ENCODE data around the gene MADCAM1.

MADCAM1 gene

DNA sequence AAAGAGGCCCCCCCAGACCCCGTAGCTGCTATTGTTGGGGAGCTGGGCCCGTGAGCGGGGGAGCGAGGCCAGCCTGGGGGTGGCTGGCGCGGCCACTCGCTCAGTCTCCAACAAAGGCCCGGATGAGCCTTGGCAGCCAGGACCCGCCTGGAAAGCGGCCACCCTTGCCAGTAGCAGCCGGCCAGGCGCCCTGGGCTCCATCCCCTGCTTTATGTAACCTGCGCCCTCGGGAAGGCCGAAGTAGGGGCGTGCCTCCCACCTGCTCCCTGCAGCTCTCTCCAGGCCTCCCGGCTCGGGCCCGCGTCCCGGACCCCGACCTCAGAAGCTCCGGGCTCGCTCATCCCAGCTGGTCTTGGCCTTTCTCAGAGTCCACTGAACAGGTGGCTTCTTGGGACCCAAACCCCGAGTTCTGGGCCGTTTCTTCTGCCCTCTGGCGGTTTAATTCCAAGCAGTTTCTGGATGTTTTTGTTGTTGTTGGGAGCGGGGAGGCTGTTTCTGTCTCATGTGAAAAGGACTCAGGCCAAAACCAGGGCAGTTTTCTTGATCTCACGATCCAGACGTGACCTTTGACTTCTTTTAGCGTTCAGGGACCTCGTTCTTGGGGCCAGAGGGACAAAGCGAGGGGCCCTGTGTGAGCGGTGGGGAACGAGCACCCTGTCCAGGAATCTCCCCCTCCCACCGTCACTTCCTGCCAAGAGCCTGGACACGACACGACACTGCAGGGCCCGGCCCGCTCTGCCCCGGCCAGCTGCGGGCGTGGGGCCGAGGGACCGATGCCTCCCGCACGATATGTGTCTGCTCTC lies 36.5 kb downstream of the MADCAM1 start:
- DNase-seq (ENCODE audit: low spot score) = peak; percentile 86

DNA sequence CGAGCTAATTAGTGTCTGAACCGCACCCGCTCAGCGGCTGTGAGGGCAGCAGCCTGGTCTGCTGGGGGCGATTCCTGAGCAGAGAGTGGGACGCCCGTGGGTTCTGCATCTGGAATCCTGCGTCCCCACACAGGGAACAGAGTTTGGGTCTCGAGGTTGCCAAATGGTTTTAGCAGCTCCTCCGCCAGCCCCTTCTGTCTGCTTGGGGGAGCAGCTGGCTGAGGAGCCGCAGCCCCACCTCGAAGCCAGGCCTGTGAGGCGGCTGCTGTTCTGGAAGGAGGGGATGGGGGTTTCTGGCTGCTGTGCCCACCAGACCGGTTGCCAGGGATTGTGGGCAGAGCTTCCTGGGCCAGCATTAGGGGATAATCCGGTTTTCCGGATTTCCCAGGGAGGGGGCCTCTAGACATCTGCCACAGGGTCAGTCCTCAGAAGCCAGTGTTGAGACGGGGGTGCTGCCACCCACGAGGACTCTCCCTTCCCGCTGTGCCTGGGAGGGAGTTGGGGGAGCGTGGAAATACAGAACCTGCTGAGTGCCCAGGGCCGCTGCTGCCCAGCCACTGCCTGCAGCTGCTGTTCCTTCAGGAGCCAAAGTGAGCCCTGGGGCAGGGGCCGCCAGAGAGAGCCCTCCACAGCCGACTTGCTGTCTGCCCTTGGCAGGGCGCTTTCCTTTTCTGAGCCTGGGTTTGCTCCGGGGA lies 37.2 kb downstream of the MADCAM1 start:
- no peak for DNase-seq (ENCODE audit: low spot score)

DNA sequence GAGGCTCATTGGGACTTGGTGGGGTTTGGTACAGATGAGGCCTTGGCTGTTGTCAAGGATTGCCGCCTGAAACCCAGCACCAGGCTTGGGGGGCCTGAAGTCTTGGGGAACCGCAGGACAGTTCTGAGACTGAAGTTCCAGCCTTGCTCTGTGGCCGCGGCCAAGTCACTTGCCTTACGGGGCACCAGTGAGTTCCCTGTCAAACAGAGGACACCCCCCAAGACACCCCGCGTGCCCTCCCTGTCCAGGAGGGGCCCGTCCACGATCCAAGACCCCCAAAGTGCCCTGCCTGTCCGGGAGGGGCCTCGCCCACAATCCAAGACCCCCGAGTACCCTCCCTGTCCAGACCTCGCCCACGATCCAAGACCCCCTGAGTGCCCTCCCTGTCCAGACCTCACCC lies 37.8 kb downstream of the MADCAM1 start:
- DNase-seq (ENCODE audit: low spot score) = no peak

DNA sequence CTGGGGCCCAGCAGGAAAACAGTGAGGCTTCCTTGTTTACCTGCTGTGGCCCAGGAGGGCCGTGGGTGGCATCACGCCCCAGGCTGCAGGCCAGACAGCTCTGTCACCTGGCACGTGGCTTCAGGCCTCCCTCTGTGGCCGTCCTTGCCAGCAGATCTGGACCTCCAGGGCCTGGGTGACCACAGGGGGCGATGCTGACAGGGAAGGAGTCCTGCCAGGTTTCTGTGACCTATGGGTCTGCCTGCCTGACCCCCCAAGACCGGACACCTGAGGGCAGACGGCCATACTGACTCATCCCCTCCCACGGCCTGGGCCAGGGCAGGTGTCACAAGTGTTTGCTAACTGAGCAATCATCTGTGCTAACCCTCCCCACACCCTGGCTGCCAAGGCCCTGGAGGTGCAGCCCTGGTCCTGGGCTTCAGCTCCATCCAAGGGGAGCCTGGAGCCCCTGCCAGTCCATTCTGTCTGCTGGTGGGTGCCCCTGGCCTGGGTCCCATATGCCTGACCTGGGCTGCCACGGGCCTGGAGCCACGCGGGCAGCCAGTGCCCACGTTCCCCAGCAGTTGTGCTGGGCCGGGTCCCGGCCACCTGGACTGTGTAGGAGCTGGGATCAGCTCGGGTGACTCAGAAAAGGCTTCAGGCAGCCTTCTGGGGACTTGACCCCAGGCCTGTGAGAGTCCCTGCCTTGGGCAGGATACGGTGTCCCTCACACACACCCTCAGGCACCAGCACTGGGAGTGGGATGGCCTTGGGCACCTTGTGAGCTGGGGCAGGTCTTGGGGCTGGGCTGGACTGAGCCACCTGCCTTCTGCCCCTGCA lies 38.9 kb downstream of the MADCAM1 start:
- DNase-seq (ENCODE audit: low spot score) = peak; percentile 46

DNA sequence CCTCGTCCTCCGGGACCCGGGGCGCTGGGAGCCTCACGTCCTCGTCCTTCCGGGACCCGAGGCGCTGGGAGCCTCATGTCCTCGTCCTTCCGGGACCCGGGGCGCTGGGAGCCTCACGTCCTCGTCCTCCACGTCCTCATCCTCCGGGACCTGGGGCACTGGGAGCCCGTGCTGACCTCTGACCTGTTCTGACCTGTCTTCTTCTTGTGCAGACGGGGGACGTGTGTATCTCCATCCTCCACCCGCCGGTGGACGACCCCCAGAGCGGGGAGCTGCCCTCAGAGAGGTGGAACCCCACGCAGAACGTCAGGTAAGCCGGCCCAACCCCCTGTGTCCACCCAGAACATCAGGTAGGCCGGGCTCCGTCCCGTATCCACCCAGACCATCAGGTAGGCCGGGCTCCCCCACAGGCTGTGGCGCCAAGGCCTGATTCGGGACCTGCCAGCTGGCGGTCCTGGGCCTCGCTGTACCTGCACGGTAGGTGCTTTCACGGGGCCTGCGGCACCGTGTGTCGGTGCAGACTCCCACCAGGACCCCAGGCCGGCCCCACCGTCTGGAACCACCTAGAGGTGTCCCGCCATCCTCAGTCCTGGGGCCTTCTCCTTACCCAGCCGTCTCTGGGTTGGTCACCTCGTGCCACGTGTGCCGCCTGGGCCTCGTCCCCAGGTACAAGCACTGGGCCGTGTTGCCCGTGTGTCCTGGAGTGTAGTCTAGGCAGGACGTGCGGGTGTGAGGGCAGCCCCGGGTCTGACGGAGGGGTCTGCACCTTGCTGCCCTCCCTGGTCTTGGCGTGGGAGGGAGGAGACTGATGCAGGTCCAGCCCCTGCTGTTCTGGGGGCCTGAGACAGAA lies 40.0 kb downstream of the MADCAM1 start:
- no peak for DNase-seq (ENCODE audit: low spot score)

DNA sequence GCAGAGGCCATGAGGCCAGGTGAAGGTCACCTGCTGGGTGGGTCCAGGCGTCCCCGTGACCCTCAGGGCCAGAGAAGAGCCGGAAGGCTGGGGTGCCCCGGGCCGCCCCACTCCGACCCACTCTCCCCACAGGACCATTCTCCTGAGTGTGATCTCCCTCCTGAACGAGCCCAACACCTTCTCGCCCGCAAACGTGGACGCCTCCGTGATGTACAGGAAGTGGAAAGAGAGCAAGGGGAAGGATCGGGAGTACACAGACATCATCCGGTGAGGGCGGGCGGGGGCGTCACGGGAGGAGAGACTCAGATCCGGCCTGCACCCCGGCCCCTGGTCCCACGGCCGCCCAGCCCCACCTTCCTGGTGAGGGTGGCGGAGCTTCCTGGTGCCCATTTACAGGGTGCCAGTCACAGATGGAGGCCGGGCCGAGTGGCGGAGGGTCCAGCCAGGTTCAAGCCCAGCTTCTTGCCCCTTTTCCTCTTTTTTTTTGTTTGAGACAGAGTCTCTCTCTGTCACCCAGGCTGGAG lies 40.7 kb downstream of the MADCAM1 start:
- DNase-seq (ENCODE audit: low spot score) = no peak

DNA sequence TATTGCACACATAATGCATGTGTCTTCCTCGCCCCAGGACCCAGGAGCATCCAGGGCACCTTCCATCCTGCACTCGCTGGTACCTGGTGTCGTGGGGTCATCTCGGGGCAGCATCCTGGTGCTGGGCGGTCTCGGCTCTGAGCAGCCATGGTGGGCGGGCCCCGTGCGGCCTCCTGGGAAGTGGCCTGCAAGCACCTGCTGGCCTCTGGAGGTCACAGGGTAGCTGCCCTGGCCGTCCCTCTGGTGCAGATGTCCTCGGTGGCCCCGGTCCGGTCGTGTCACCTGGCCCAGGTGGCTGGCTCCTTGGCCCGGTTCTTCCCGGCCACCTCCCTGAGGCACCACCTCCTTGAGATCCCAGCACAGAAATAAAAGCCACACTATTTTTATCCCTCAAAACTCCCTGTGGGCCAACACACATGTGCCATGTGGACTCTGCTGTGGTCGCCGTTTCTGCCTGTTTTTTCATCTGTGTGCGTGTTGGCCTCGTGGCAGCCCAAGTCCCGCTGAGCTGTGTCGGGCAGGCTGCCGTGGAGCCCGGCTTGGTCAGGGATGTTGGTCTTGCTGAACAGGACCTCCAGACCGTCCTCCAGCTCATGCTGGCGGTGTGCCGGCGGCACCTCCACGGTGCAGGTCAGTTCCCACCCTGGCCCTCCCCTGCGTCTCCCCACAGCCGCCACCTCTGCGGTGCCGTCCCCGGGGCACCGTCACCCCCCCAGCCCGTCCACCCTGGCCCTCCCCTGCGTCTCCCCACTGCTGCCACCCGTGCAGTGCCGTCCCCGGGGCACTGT lies 42.5 kb downstream of the MADCAM1 start:
- DNase-seq (ENCODE audit: low spot score) = no peak

DNA sequence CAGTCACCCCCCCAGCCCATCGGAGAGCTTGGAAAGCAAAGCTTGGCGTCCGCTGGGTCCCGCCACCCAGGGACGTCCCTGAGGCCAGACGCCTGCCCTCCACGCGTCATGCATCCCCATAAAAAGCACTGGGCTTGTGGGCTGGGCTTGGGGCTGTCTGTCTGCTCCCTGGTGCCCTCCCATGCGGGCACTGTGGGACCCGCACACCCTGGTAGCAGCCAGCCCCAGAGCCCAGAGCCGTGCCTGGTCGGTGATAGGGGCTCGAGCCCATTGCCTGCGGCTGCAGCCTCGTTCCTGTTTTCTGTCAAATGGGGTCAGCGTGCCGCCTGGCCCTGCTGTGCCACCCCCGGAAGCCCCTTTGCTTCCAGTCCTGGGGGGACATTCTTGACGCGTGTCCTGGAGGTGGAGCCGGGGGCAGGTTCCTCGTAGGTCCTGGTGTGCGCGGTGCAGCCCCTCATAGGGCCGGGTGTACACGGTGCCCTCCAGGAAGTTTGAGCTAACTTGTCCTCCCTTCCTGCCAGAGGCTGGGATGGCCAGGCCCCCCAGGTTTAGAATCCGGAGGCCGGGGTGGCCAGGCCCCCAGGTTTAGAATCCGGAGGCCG lies 43.2 kb downstream of the MADCAM1 start:
- DNase-seq (ENCODE audit: low spot score) = no peak

DNA sequence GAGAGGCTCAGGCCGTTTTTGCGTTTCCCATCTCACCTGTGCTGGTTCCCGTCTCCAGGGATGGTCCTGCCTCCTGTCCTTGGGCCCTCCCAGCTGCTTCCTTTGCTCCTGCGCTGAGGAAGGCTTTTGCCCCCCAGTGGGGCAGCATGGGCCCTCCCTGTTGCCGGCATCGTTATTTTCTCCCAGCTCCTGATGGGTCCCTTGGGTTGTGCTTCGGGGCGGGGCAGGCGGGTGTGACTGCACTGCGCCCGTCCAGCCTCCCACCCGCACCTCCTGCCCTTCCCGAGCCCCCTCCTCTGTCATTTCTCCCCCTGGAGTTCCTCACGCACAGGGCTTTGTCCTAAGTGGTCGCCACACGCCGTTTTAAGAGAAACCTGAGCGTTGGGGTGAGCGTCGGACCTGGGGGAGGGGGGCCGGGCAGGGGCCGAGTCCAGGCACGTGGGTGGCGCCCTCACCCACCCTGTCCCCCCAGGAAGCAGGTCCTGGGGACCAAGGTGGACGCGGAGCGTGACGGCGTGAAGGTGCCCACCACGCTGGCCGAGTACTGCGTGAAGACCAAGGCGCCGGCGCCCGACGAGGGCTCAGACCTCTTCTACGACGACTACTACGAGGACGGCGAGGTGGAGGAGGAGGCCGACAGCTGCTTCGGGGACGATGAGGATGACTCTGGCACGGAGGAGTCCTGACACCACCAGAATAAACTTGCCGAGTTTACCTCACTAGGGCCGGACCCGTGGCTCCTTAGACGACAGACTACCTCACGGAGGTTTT lies 44.8 kb downstream of the MADCAM1 start:
- DNase-seq (ENCODE audit: low spot score) = no peak

DNA sequence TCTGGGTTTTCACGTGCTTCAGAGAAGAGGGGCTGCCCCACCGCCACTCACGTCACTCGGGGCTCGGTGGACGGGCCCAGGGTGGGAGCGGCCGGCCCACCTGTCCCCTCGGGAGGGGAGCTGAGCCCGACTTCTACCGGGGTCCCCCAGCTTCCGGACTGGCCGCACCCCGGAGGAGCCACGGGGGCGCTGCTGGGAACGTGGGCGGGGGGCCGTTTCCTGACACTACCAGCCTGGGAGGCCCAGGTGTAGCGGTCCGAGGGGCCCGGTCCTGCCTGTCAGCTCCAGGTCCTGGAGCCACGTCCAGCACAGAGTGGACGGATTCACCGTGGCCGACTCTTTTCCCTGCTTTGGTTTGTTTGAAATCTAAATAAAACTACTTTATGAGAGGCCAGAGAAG lies 45.4 kb downstream of the MADCAM1 start:
- DNase-seq (ENCODE audit: low spot score) = no peak

DNA sequence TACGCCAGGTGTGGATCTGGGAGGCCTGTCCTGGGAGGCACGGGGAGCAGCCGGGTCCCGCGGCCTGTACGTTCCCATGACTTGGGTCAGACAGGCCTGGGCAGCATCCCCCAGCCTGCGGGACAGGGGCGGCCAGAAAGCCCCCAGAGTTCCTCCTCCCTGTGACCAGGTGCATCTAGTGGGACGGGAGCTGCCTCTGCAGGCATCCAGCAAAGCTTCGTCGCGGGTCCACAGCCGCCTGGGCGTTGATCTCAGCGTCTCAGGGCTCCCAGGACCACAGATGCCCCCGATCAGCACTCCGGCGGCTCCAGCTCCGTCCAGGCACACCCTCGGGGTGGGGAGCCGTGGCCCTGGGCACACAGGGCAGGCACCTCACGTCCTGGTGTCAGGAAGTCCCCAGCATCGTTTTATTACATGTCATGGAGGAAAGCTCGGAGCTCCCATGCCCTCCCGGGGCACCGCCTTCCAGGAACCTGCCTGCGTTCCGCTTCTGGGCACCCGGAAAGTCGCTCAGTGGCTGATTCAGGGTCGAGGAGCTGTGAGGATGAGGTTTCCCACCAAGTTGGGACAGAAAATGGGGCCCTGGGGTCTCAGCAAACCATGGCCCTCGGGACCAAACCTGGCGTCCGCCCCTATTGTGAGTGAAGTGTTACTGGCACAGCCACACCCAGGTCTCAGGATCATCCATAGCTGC lies 46.0 kb downstream of the MADCAM1 start:
- no peak for DNase-seq (ENCODE audit: low spot score)

DNA sequence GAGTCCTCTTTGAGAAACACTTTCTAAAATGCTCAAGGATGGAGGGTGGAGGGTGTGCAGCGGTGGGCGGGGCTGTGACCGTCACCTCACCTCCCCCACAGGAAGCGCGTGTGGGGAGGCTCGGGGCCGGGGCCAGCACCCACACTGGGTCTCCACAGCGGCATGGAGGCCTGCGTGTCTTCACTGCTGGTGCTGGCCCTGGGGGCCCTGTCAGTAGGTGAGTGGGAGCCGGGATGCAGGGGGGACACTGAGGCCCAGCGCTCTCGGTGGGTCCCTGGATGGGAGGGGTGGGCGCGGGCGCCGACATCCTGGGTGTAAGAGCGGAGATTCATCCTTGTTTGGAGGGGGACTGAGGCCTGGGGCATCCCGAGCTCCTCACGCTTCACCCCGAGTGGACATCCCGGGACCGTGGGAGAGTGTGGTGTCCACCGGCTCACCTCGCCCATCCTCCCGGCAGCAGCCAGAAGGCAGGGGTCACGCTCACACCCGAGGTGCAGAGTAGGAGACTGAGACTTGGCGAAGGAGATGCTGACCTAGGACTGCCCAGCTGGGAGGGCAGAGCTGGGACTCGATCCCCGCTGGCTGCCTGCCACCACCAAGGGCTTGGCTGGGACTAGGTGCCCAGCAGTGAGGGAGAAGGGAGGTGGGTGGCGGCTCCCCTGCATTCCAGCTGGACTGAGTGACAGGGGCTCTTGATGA lies 47.8 kb downstream of the MADCAM1 start, which contains the start of gene GZMM:
Gene GZMM (plus strand): TSS at position 144 of the 699 bp plus-strand sequence. CDS start 19 bp downstream, at position 163.
- DNase-seq (ENCODE audit: low spot score) = no peak

DNA sequence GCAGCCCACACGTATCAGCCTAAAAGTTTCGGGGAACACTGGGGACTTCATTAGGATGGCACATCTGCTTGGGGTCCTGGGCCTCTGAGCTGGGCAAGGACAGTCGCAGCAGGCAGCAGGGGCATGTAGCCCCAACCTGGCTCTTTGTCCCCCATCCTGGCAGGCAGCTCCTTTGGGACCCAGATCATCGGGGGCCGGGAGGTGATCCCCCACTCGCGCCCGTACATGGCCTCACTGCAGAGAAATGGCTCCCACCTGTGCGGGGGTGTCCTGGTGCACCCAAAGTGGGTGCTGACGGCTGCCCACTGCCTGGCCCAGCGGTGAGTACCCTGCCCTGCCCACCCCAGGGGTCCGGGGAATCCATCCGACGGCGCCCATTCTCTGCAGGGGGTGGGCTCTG lies 50.8 kb downstream of the MADCAM1 start:
- no peak for DNase-seq (ENCODE audit: low spot score)

DNA sequence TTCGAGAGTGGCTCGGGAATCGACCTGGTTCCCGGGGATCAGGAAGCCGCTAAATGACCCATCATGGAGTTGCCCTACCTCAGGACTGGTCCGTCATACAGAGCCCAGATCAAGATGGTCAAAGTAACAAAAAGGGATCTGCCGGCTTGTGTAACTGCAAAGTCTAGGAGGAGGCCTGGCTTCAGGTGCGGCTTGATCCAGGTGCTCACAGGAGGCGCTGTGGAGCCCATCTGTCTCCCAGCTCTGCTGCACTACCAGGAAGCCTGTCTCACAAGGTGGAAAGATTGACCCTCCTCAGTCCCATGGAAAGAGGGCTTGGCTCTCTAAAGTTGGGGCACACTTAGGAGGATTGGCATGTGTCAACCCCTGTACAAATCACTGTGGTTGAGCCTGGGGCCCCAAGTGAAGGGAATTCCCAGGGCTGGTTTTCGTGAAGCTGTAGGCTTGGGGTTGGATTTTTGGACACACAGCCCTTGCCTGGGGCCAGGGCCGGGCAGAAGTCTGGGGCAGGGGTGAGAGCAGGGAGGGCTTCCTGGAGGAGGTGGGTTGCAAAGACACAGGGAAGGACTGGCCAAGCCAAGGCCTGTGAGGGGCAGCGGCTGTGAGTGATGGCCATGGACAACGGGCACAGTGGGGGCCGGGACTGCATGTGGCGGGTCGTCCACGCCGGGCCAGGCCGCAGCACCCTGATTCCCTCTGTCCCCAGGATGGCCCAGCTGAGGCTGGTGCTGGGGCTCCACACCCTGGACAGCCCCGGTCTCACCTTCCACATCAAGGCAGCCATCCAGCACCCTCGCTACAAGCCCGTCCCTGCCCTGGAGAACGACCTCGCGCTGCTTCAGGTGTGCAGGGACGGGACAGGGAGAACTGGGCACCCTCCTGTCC lies 51.8 kb downstream of the MADCAM1 start:
- no peak for DNase-seq (ENCODE audit: low spot score)

DNA sequence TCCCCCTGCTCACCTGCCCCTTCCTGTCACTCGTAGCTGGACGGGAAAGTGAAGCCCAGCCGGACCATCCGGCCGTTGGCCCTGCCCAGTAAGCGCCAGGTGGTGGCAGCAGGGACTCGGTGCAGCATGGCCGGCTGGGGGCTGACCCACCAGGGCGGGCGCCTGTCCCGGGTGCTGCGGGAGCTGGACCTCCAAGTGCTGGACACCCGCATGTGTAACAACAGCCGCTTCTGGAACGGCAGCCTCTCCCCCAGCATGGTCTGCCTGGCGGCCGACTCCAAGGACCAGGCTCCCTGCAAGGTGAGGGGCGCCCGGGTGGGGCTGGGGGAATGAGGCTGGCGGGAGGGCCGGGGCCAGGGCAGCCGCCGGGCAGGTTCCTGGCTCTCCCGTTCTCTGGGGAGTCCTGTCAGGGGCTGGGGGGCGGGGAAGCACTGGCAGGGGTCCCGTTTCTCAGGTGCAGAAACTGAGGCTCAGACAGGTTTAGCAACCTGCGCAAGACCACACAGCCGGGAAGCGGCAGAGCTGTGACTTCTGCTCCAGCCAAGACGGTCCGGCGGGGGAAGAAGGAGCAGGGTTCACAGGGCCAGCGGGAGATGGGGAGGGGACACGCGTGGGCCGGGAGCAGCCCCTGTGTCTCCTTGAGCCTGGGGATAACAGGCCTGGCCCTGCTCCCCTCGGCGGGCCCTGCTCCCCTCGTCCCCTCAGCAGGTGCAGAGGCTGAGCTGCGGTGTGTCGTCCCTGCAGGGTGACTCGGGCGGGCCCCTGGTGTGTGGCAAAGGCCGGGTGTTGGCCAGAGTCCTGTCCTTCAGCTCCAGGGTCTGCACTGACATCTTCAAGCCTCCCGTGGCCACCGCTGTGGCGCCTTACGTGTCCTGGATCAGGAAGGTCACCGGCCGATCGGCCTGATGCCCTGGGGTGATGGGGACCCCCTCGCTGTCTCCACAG lies 52.9 kb downstream of the MADCAM1 start:
- DNase-seq (ENCODE audit: low spot score) = no peak

DNA sequence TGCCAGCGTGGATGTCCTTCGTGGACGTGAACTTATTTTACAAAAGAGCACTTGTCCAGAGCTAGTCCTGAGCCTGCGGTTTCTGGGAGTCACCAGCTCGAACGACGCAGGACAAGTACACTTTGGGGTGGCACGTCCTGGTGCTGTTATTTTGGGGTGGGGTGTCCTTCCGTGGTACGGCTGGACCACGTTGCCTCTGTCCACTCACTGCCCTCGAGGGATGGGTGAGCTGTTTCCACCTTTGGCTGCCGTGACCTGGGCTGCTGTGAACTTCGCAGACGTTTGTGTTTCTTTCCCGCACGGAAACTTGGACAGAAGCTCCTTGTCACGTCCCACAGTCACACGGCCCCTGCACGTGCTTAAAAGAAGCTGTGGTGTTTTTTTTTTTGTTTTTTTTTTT lies 58.5 kb downstream of the MADCAM1 start:
- DNase-seq (ENCODE audit: low spot score) = no peak

Data from cerebellar cortex (tissue), 1 donor.